Subcutaneous adipose tissue (tissue), 4 donors: ENCODE results near the gene FN3KRP. TPM values are rescaled to one million over a fixed set of nuclear protein-coding genes. Genes with fewer than 3 reads are reported as not detected.

Experiments used
- CTCF ChIP-seq: fragments of 450-650 bp; IDR thresholded peaks from one replicate; pipeline ENCODE4 v1.5.1; 2016; ENCODE audit warnings: low read depth, mild to moderate bottlenecking, control low read depth, antibody characterized with exemption, moderate library complexity
- total RNA-seq, 4 donors: library from RNA; depleted of rRNA; stranded (reverse); fragments of >200 nt; gene quantifications; one replicate each; pipeline ENCODE4 v1.1.0, GENCODE V29; 2016

Gene FN3KRP
- total RNA-seq, 4 donors from 2014 or later: 10.0 to 23.9 (median 12.1) TPM

- TF ChIP-seq CTCF: no peak
These were observed 18.8 kb upstream of the FN3KRP start for GRCh38 chr17:82697808-82698064.

GRCh38 chr17:82698065-82698973 lies 18.2 kb upstream of the FN3KRP start, which contains the start of gene RAB40B:
TSS of gene RAB40B (minus strand) at chr17:82698698. CDS start at chr17:82698596, 102 bp downstream.
- no peak for TF ChIP-seq CTCF

- no peak for TF ChIP-seq CTCF
These were observed 17.5 kb upstream of the FN3KRP start for GRCh38 chr17:82698974-82699442.

- TF ChIP-seq CTCF: no peak
These were observed 17.0 kb upstream of the FN3KRP start for GRCh38 chr17:82699551-82699950.

- TF ChIP-seq CTCF: no peak
These were observed 14.1 kb upstream of the FN3KRP start for GRCh38 chr17:82702231-82702927.

GRCh38 chr17:82703036-82703745 lies 13.3 kb upstream of the FN3KRP start:
- TF ChIP-seq CTCF: no peak
